Mesendoderm (in vitro differentiated cells): Measurements from ENCODE around the gene BOLA2B.
"Not testable (repeated sequence)": the region's sequence is repeated elsewhere in the genome, so short reads cannot be mapped to it uniquely, and the experiment has no call there.

ENCODE experiments used
- DNase-seq: peaks from one replicate; pipeline ENCODE4 v3.0.0; 2013
- H2AK5ac ChIP-seq: 2 replicates; pipeline ENCODE4 v1.6.1; 2013; ENCODE audit warnings: low read length, inconsistent platforms
- H2BK120ac ChIP-seq: 2 replicates; pipeline ENCODE4 v1.6.1; 2013; ENCODE audit warnings: low read depth, mild to moderate bottlenecking, low read length, moderate library complexity, mixed read lengths
- H2BK15ac ChIP-seq: replicated peaks from 2 replicates; pipeline ENCODE4 v1.6.1; 2013; ENCODE audit warnings: low read depth, mild to moderate bottlenecking, moderate library complexity
- H2BK5ac ChIP-seq: 2 replicates; pipeline ENCODE4 v1.6.1; 2013; ENCODE audit warnings: low read length, inconsistent platforms
- H3K18ac ChIP-seq: 2 replicates; pipeline ENCODE4 v1.6.1; 2013; ENCODE audit warnings: mild to moderate bottlenecking, low read length, mixed read lengths
- H3K23ac ChIP-seq: one replicate; pipeline ENCODE4 v1.6.1; 2013; ENCODE audit warnings: low read length
- H3K27ac ChIP-seq: 2 replicates; pipeline ENCODE4 v1.5.1; 2013; ENCODE audit warnings: low read depth, mild to moderate bottlenecking, inconsistent platforms, low read length, moderate library complexity
- H3K27me3 ChIP-seq: 2 replicates; pipeline ENCODE4 v1.6.1; 2013; ENCODE audit warnings: low read length, control low read depth, mild to moderate bottlenecking, inconsistent platforms; ENCODE audit not compliant: insufficient read depth, poor library complexity
- H3K36me3 ChIP-seq: 2 replicates; pipeline ENCODE4 v1.6.1; 2013; ENCODE audit warnings: low read length, inconsistent platforms; ENCODE audit not compliant: control insufficient read depth, insufficient read depth
- H3K4ac ChIP-seq: one replicate; pipeline ENCODE4 v1.6.1; 2013; ENCODE audit warnings: low read depth, mild to moderate bottlenecking, low read length, moderate library complexity
- H3K4me1 ChIP-seq: 2 replicates; pipeline ENCODE4 v1.6.1; 2013; ENCODE audit warnings: low read depth, low read length, inconsistent platforms; ENCODE audit not compliant: control insufficient read depth
- H3K4me2 ChIP-seq: 2 replicates; pipeline ENCODE4 v1.6.1; 2013; ENCODE audit warnings: low read length
- H3K4me3 ChIP-seq: 2 replicates; pipeline ENCODE4 v1.5.1; 2013; ENCODE audit warnings: mild to moderate bottlenecking, low read length
- H3K56ac ChIP-seq: one replicate; pipeline ENCODE4 v1.6.1; 2013; ENCODE audit warnings: low read length
- H3K79me1 ChIP-seq: 2 replicates; pipeline ENCODE4 v1.6.1; 2013; ENCODE audit warnings: low read length, inconsistent platforms
- H3K79me2 ChIP-seq: 2 replicates; pipeline ENCODE4 v1.6.1; 2013; ENCODE audit warnings: mild to moderate bottlenecking, low read length; ENCODE audit not compliant: control insufficient read depth, insufficient read depth
- H3K9ac ChIP-seq: 2 replicates; pipeline ENCODE4 v1.6.1; 2013; ENCODE audit warnings: low read length, inconsistent platforms
- H4K5ac ChIP-seq: one replicate; pipeline ENCODE4 v1.6.1; 2013; ENCODE audit warnings: low read length
- H4K8ac ChIP-seq: one replicate; pipeline ENCODE4 v1.6.1; 2013; ENCODE audit warnings: low read depth, mild to moderate bottlenecking, control low read depth, low read length, moderate library complexity
- WGBS: extraction: QIAGEN DNeasy Blood & Tissue Kit; methylation state at CpG from one replicate; pipeline ENCODE4 v1.1.7; 2013; ENCODE audit warnings: low lambda C conversion rate, missing lambda C conversion rate; ENCODE audit not compliant: insufficient coverage; ENCODE audit errors: extremely low coverage; 5-methylcytosine and 5-hydroxymethylcytosine counted together

BOLA2B gene

GRCh38 chr16:30168746-30169145 lies 24.7 kb downstream of the BOLA2B start:
- H3K56ac ChIP-seq, H3K79me2 ChIP-seq, H3K9ac ChIP-seq, H3K4me1 ChIP-seq, H2AK5ac ChIP-seq, H3K4ac ChIP-seq, H3K4me3 ChIP-seq, H4K5ac ChIP-seq, H3K27ac ChIP-seq, H2BK120ac ChIP-seq, DNase-seq, H2BK5ac ChIP-seq, H3K36me3 ChIP-seq, H4K8ac ChIP-seq, H2BK15ac ChIP-seq, H3K27me3 ChIP-seq, H3K4me2 ChIP-seq, H3K18ac ChIP-seq, H3K23ac ChIP-seq, H3K79me1 ChIP-seq: not testable (repeated sequence)
- WGBS: no CpG with 5 or more reads among the region's 29 CpGs

- no CpG with 5 or more reads among the region's 11 CpGs for WGBS
- Histone ChIP-seq H3K4me3 (no peak overlapping the region), H3K79me1 (no peaks in the 10 kb centered on the region), H2BK120ac (no peak overlapping the region), H4K5ac (no peak overlapping the region), H2BK15ac (no peak overlapping the region), H2AK5ac (no peak overlapping the region), H3K4me2 (no peak overlapping the region), H3K36me3 (no peaks in the 10 kb centered on the region), H3K4me1 (no peaks in the 10 kb centered on the region), H3K27me3 (no peaks in the 10 kb centered on the region), H2BK5ac (no peak overlapping the region), H4K8ac (no peak overlapping the region), H3K79me2 (no peaks in the 10 kb centered on the region), H3K9ac (no peak overlapping the region), H3K4ac (no peak overlapping the region), H3K56ac (no peak overlapping the region), H3K23ac (no peak overlapping the region), H3K27ac (no peak overlapping the region), H3K18ac (no peak overlapping the region)
- DNase-seq: no peak
Observed at GRCh38 chr16:30166202-30166902, 27.1 kb downstream of the BOLA2B start.

GRCh38 chr16:30163538-30163937 lies 29.9 kb downstream of the BOLA2B start:
- no CpG with 5 or more reads among the region's 3 CpGs for WGBS
- Histone ChIP-seq H3K18ac (no peak overlapping the region), H3K4me1 (no peaks in the 10 kb centered on the region), H3K36me3 (no peaks in the 10 kb centered on the region), H2BK120ac (no peak overlapping the region), H2BK15ac (no peak overlapping the region), H3K4me2 (no peak overlapping the region), H2AK5ac (no peak overlapping the region), H3K27me3 (no peaks in the 10 kb centered on the region), H3K9ac (no peak overlapping the region), H3K79me1 (no peaks in the 10 kb centered on the region), H3K79me2 (no peaks in the 10 kb centered on the region), H4K5ac (no peak overlapping the region), H4K8ac (no peak overlapping the region), H3K27ac (no peak overlapping the region), H3K56ac (no peak overlapping the region), H3K4ac (no peak overlapping the region), H3K23ac (no peak overlapping the region), H3K4me3 (no peak overlapping the region), H2BK5ac (no peak overlapping the region)
- no peak for DNase-seq

- Histone ChIP-seq H3K56ac (no peak overlapping the region), H2BK120ac (no peak overlapping the region), H3K27me3 (no peaks in the 10 kb centered on the region), H3K4ac (no peak overlapping the region), H3K18ac (no peak overlapping the region), H3K79me2 (no peaks in the 10 kb centered on the region), H2BK15ac (no peak overlapping the region), H3K9ac (no peak overlapping the region), H2AK5ac (no peak overlapping the region), H3K36me3 (no peaks in the 10 kb centered on the region), H3K4me1 (no peaks in the 10 kb centered on the region), H3K27ac (no peak overlapping the region), H2BK5ac (no peak overlapping the region), H3K4me3 (no peak overlapping the region), H3K4me2 (no peak overlapping the region), H4K5ac (no peak overlapping the region), H3K79me1 (no peaks in the 10 kb centered on the region), H3K23ac (no peak overlapping the region), H4K8ac (no peak overlapping the region)
- WGBS: no CpG with 5 or more reads among the region's 1 CpG
- DNase-seq: no peak
Observed at GRCh38 chr16:30157214-30157613, 36.3 kb downstream of the BOLA2B start.

- Histone ChIP-seq H3K36me3 (no peaks in the 10 kb centered on the region), H4K5ac (no peak overlapping the region), H2BK5ac (no peak overlapping the region), H3K23ac (no peak overlapping the region), H2BK120ac (no peak overlapping the region), H3K4me1 (no peaks in the 10 kb centered on the region), H3K27me3 (no peaks in the 10 kb centered on the region), H2BK15ac (no peak overlapping the region), H3K9ac (no peak overlapping the region), H3K79me1 (no peaks in the 10 kb centered on the region), H2AK5ac (no peak overlapping the region), H3K27ac (no peak overlapping the region), H3K56ac (no peak overlapping the region), H4K8ac (no peak overlapping the region), H3K79me2 (no peaks in the 10 kb centered on the region), H3K4me2 (no peak overlapping the region), H3K4me3 (no peak overlapping the region), H3K4ac (no peak overlapping the region), H3K18ac (no peak overlapping the region)
- no CpG with 5 or more reads among the region's 5 CpGs for WGBS
- DNase-seq: no peak
Observed at GRCh38 chr16:30155188-30155587, 38.3 kb downstream of the BOLA2B start.

- DNase-seq: no peak
- H3K79me2 ChIP-seq: no peaks in the 10 kb centered on the region
- no peak overlapping the region for H3K56ac ChIP-seq
- no peak overlapping the region for H3K4me2 ChIP-seq
- no peak overlapping the region for H3K18ac ChIP-seq
- H3K36me3 ChIP-seq: no peaks in the 10 kb centered on the region
- no peak overlapping the region for H3K4ac ChIP-seq
- no peaks in the 10 kb centered on the region for H3K27me3 ChIP-seq
- no peak overlapping the region for H3K27ac ChIP-seq
- WGBS: no CpG with 5 or more reads among the region's 9 CpGs
- H2BK5ac ChIP-seq: no peak overlapping the region
- H3K79me1 ChIP-seq: no peaks in the 10 kb centered on the region
- no peak overlapping the region for H2AK5ac ChIP-seq
- H2BK120ac ChIP-seq: no peak overlapping the region
- no peaks in the 10 kb centered on the region for H3K4me1 ChIP-seq
- H2BK15ac ChIP-seq: no peak overlapping the region
- H4K8ac ChIP-seq: no peak overlapping the region
- no peak overlapping the region for H4K5ac ChIP-seq
- no peak overlapping the region for H3K4me3 ChIP-seq
- H3K9ac ChIP-seq: no peak overlapping the region
- no peak overlapping the region for H3K23ac ChIP-seq
Observed at GRCh38 chr16:30152517-30152916, 40.9 kb downstream of the BOLA2B start.
